Uterus (tissue), 4 donors: ENCODE data around the gene KIF18B. TPM values are rescaled to one million over a fixed set of nuclear protein-coding genes. Genes with fewer than 3 reads are reported as not detected.
A peak's percentile ranks its signal among the peaks of the same experiment; 100 is the strongest.

Experiments
- DNase-seq, 2 donors: peaks; one replicate each; pipeline ENCODE4 v3.0.0-alpha.2; 2019 to 2020
- H3K27ac ChIP-seq, 2 donors: fragments of 200-600 bp; sonication (generic); 1 replicate in 1 of 2; 2 replicates in 1 of 2; pipeline ENCODE4 v1.5.1; 2016 to 2018
- H3K27me3 ChIP-seq, 2 donors: fragments of 200-600 bp; sonication (generic); one replicate each; pipeline ENCODE4 v1.5.1; 2018 to 2019; ENCODE audit warnings: control low read depth in 1 of 2
- H3K36me3 ChIP-seq, 2 donors: fragments of 200-600 bp; sonication (generic); one replicate each; pipeline ENCODE4 v1.5.1; 2019; ENCODE audit warnings: control low read depth in 1 of 2
- H3K4me1 ChIP-seq, 2 donors: fragments of 200-600 bp; sonication (generic); one replicate each; pipeline ENCODE4 v1.5.1; 2018 to 2019; ENCODE audit warnings: control low read depth in 1 of 2
- H3K4me3 ChIP-seq, 2 donors: fragments of 200-600 bp; sonication (generic); 1 replicate in 1 of 2; 2 replicates in 1 of 2; pipeline ENCODE4 v1.5.1; 2018 to 2019; ENCODE audit warnings: mild to moderate bottlenecking in 1 of 2
- H3K9me3 ChIP-seq, 2 donors: fragments of 200-600 bp; sonication (generic); one replicate each; pipeline ENCODE4 v1.5.1; 2019; ENCODE audit warnings: control low read depth in 1 of 2
- POLR2A ChIP-seq, 2 donors: fragments of 450-650 bp; IDR thresholded peaks; one replicate each; pipeline ENCODE4 v1.6.1; 2016; ENCODE audit warnings: antibody characterized with exemption in 2 of 2, mild to moderate bottlenecking in 1 of 2, moderate library complexity in 1 of 2
- intact Hi-C: fragments of 100-400 bp; cut with DNase I; formaldehyde crosslinking; loops from one replicate; pipeline ENCODE4 v1.15.1; 2023; ENCODE audit warnings: low total_unique reads
- total RNA-seq, 4 donors: library from RNA; depleted of rRNA in 3 of 4; stranded (reverse); fragments of >200 nt in 3 of 4; gene quantifications; one replicate each; pipeline versions ENCODE4 v1.1.0 to v1.2.4, GENCODE V29; 2014 to 2023
- TF ChIP-seq, protein P1 (sequence below), 4 experiments: fragments of 200-600 bp in 2 of 4; fragments of 450-650 bp in 2 of 4; sonication (generic) in 2 of 4; IDR thresholded peaks; one replicate each; pipeline ENCODE4 v1.5.1; 2016 to 2019; ENCODE audit warnings: antibody characterized with exemption in 4 of 4, mild to moderate bottlenecking in 2 of 4, moderate library complexity in 1 of 4
- donor health status: DM: yes; HTN: yes; CAD: no.

Gene KIF18B
- total RNA-seq, 4 donors from 2014 or later, result 4.4 TPM; not detected in 3

GRCh38 chr17:44977814-44978550 is 30.4 kb upstream of the KIF18B start:
- Histone ChIP-seq H3K27ac (peak overlapping the region in 1 of 2 donors; percentile 24), H3K9me3 (no peaks in the 10 kb centered on the region), H3K27me3 (no peaks in the 10 kb centered on the region), H3K4me3 (no peak overlapping the region), H3K4me1 (peaks cover 0 to 9% of the 10 kb centered on the region in 2 donors), H3K36me3 (no peaks in the 10 kb centered on the region)
- intact Hi-C loops, result no loop called here
- TF ChIP-seq POLR2A (IDR thresholded peaks at IDR 0.05), result no peak
- TF ChIP-seq, protein P1, sequence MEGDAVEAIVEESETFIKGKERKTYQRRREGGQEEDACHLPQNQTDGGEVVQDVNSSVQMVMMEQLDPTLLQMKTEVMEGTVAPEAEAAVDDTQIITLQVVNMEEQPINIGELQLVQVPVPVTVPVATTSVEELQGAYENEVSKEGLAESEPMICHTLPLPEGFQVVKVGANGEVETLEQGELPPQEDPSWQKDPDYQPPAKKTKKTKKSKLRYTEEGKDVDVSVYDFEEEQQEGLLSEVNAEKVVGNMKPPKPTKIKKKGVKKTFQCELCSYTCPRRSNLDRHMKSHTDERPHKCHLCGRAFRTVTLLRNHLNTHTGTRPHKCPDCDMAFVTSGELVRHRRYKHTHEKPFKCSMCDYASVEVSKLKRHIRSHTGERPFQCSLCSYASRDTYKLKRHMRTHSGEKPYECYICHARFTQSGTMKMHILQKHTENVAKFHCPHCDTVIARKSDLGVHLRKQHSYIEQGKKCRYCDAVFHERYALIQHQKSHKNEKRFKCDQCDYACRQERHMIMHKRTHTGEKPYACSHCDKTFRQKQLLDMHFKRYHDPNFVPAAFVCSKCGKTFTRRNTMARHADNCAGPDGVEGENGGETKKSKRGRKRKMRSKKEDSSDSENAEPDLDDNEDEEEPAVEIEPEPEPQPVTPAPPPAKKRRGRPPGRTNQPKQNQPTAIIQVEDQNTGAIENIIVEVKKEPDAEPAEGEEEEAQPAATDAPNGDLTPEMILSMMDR (IDR thresholded peaks at IDR 0.05), result no peak
- DNase-seq, result no peak

- intact Hi-C loops, result no loop called here
These were observed 29.5 kb upstream of the KIF18B start for GRCh38 chr17:44977065-44977464.

DNA sequence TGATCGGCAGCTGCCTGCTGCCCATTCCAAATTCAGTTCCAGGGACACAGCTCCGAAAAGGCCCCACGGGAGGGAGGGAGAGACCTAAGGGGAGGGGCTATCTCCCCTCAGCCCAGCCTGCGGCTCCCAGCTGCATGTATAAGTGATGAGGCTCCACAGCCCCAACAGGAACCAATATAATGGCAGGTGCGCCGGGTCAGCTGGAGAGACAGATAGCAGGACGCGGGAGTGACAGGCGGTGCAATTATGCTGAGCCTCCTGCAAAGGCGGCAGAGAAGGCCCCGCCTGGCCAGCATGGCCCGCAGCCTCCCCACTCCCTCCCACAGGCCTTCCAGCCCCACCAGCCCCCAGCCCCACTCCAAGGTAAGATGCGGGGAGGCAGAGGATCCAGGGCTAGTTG is 28.6 kb upstream of the KIF18B start:
- TF ChIP-seq POLR2A (IDR thresholded peaks at IDR 0.05), result no peak
- TF ChIP-seq, protein P1 (IDR thresholded peaks at IDR 0.05), result no peak
- H3K4me3 ChIP-seq, result no peak overlapping the region
- intact Hi-C loops, result no loop called here
- no peak overlapping the region for H3K27ac ChIP-seq
- DNase-seq, result no peak
- H3K27me3 ChIP-seq, result no peaks in the 10 kb centered on the region
- H3K9me3 ChIP-seq, result no peaks in the 10 kb centered on the region
- H3K36me3 ChIP-seq, result no peaks in the 10 kb centered on the region
- peaks cover 0 to 9% of the 10 kb centered on the region in 2 donors for H3K4me1 ChIP-seq

More at GRCh38 chr17:44977065-44977464, 29.5 kb upstream of the KIF18B start:
- DNase-seq, result no peak
- Histone ChIP-seq H3K4me3 (no peak overlapping the region), H3K27ac (no peak overlapping the region), H3K27me3 (no peaks in the 10 kb centered on the region), H3K9me3 (no peaks in the 10 kb centered on the region), H3K4me1 (peaks cover 0 to 9% of the 10 kb centered on the region in 2 donors), H3K36me3 (no peaks in the 10 kb centered on the region)
- no peak for TF ChIP-seq POLR2A (IDR thresholded peaks at IDR 0.05)
- TF ChIP-seq, protein P1 (IDR thresholded peaks at IDR 0.05), result no peak

DNA sequence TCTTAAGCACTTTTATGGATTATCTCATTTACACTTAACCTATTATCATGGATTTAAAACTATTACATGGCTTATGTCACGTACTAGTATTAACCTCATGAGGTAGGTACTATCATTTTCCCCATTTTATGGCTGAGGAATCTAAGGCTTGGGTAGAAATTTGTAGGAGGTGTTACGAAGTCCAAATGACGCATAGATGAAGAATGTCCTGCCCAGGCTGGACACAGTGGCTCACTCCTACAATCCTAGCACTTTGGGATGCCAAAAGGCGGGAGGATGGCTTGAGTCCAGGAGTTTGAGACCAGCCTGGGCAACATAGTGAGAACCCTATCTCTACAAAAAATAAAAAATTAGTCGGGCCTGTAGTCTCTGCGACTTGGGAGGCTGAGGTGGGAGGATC is 25.4 kb upstream of the KIF18B start:
- H3K4me3 ChIP-seq, result no peak overlapping the region
- TF ChIP-seq POLR2A (IDR thresholded peaks at IDR 0.05), result no peak
- TF ChIP-seq, protein P1 (IDR thresholded peaks at IDR 0.05), result no peak
- no peaks in the 10 kb centered on the region for H3K9me3 ChIP-seq
- no peaks in the 10 kb centered on the region for H3K27me3 ChIP-seq
- no peak overlapping the region for H3K27ac ChIP-seq
- peaks cover 0 to 14% of the 10 kb centered on the region in 2 donors for H3K4me1 ChIP-seq
- no peak for DNase-seq
- intact Hi-C loops, result no loop called here
- H3K36me3 ChIP-seq, result no peaks in the 10 kb centered on the region

GRCh38 chr17:44971776-44972483 is 24.4 kb upstream of the KIF18B start:
- Histone ChIP-seq H3K27ac (no peak overlapping the region), H3K36me3 (no peaks in the 10 kb centered on the region), H3K27me3 (peaks cover 5 to 7% of the 10 kb centered on the region in 2 donors), H3K9me3 (no peaks in the 10 kb centered on the region), H3K4me1 (peaks cover 0 to 17% of the 10 kb centered on the region in 2 donors), H3K4me3 (no peak overlapping the region)
- no peak for DNase-seq
- TF ChIP-seq, protein P1 (IDR thresholded peaks at IDR 0.05), result no peak
- TF ChIP-seq POLR2A (IDR thresholded peaks at IDR 0.05), result no peak
- intact Hi-C loops, result no loop called here
